KMS-11 (cell line): ENCODE results near the gene LGMN.

ENCODE experiments used
- H2AFZ ChIP-seq: fragments of 200-600 bp; sonication (generic); 2 replicates; pipeline ENCODE4 v1.6.1; 2016; ENCODE audit warnings: antibody characterized with exemption, mixed run types, low read depth
- H3K27ac ChIP-seq: fragments of 200-600 bp; sonication (generic); 2 replicates; pipeline ENCODE4 v1.6.1; 2016; ENCODE audit warnings: mild to moderate bottlenecking, mixed run types
- H3K27me3 ChIP-seq: fragments of 200-600 bp; sonication (generic); 2 replicates; pipeline ENCODE4 v1.6.1; 2017; ENCODE audit warnings: mild to moderate bottlenecking, low read depth, mixed run types, moderate library complexity; ENCODE audit not compliant: insufficient read depth
- H3K36me3 ChIP-seq: fragments of 200-600 bp; sonication (generic); 2 replicates; pipeline ENCODE4 v1.6.1; 2017; ENCODE audit warnings: mild to moderate bottlenecking, mixed run types; ENCODE audit not compliant: insufficient read depth
- H3K4me1 ChIP-seq: fragments of 200-600 bp; sonication (generic); 2 replicates; pipeline ENCODE4 v1.6.1; 2016; ENCODE audit warnings: mild to moderate bottlenecking, low read depth, mixed run types; ENCODE audit not compliant: poor library complexity, severe bottlenecking
- H3K4me2 ChIP-seq: fragments of 200-600 bp; sonication (generic); 2 replicates; pipeline ENCODE4 v1.7.0; 2016; ENCODE audit warnings: mild to moderate bottlenecking, mixed run types
- H3K4me3 ChIP-seq: fragments of 200-600 bp; sonication (generic); IDR thresholded peaks from 2 replicates; pipeline ENCODE4 v1.6.1; 2017; ENCODE audit warnings: low read depth, low read length, mixed read lengths; ENCODE audit not compliant: insufficient read depth
- H3K79me2 ChIP-seq: fragments of 200-600 bp; sonication (generic); 2 replicates; pipeline ENCODE4 v1.6.1; 2016; ENCODE audit warnings: low read depth, mixed run types; ENCODE audit not compliant: insufficient read depth
- H3K9ac ChIP-seq: fragments of 200-600 bp; sonication (generic); 2 replicates; pipeline ENCODE4 v1.6.1; 2016; ENCODE audit warnings: mild to moderate bottlenecking, mixed run types
- H4K20me1 ChIP-seq: fragments of 200-600 bp; sonication (generic); 2 replicates; pipeline ENCODE4 v1.6.1; 2016; ENCODE audit warnings: mild to moderate bottlenecking, mixed run types; ENCODE audit not compliant: insufficient read depth
- CTCF ChIP-seq: fragments of 200-600 bp; sonication (generic); conservative IDR thresholded peaks from 2 replicates; pipeline ENCODE4 v1.6.1; 2017; ENCODE audit warnings: low read depth, mild to moderate bottlenecking, antibody characterized with exemption, low read length, moderate library complexity, mixed read lengths

The LGMN gene

GRCh38 chr14:92702441-92702918 lies 45.9 kb downstream of the LGMN start:
- Histone ChIP-seq H4K20me1 (no peaks in the 10 kb centered on the region), H3K27ac (no peak overlapping the region), H3K4me1 (no peaks in the 10 kb centered on the region), H2AFZ (no peak overlapping the region), H3K27me3 (no peaks in the 10 kb centered on the region), H3K9ac (no peak overlapping the region), H3K4me2 (no peak overlapping the region), H3K79me2 (no peaks in the 10 kb centered on the region), H3K4me3 (no peak overlapping the region), H3K36me3 (no peaks in the 10 kb centered on the region)
- no peak for TF ChIP-seq CTCF

GRCh38 chr14:92701826-92702225 lies 46.6 kb downstream of the LGMN start:
- Histone ChIP-seq H3K9ac (no peak overlapping the region), H4K20me1 (no peaks in the 10 kb centered on the region), H3K4me1 (no peaks in the 10 kb centered on the region), H3K4me3 (no peak overlapping the region), H3K36me3 (no peaks in the 10 kb centered on the region), H3K27ac (no peak overlapping the region), H3K27me3 (no peaks in the 10 kb centered on the region), H2AFZ (no peak overlapping the region), H3K4me2 (no peak overlapping the region), H3K79me2 (no peaks in the 10 kb centered on the region)
- no peak for TF ChIP-seq CTCF

- no peak overlapping the region for H3K4me3 ChIP-seq
- no peak for TF ChIP-seq CTCF
- peaks cover 2% of the 10 kb centered on the region for H3K4me1 ChIP-seq
- H3K27me3 ChIP-seq: no peaks in the 10 kb centered on the region
- no peaks in the 10 kb centered on the region for H3K36me3 ChIP-seq
- H3K9ac ChIP-seq: no peak overlapping the region
- H3K4me2 ChIP-seq: no peak overlapping the region
- H2AFZ ChIP-seq: no peak overlapping the region
- H3K27ac ChIP-seq: no peak overlapping the region
- no peaks in the 10 kb centered on the region for H3K79me2 ChIP-seq
- H4K20me1 ChIP-seq: no peaks in the 10 kb centered on the region
These were observed 50.0 kb downstream of the LGMN start for GRCh38 chr14:92698393-92698792.

- no peaks in the 10 kb centered on the region for H3K27me3 ChIP-seq
- H3K36me3 ChIP-seq: no peaks in the 10 kb centered on the region
- H3K4me2 ChIP-seq: no peak overlapping the region
- H3K4me1 ChIP-seq: peaks cover 15% of the 10 kb centered on the region
- H2AFZ ChIP-seq: no peak overlapping the region
- no peak overlapping the region for H3K4me3 ChIP-seq
- H3K79me2 ChIP-seq: no peaks in the 10 kb centered on the region
- H3K9ac ChIP-seq: no peak overlapping the region
- no peaks in the 10 kb centered on the region for H4K20me1 ChIP-seq
- TF ChIP-seq CTCF: no peak
- no peak overlapping the region for H3K27ac ChIP-seq
These were observed 52.1 kb downstream of the LGMN start for GRCh38 chr14:92696366-92696765.
